ENCODE data around the gene POLR1E.
A peak's percentile ranks its signal among the peaks of the same experiment; 100 is the strongest.
"Not testable (repeated sequence)": the region's sequence is repeated elsewhere in the genome, so short reads cannot be mapped to it uniquely, and the experiment has no call there.

The POLR1E gene

DNA sequence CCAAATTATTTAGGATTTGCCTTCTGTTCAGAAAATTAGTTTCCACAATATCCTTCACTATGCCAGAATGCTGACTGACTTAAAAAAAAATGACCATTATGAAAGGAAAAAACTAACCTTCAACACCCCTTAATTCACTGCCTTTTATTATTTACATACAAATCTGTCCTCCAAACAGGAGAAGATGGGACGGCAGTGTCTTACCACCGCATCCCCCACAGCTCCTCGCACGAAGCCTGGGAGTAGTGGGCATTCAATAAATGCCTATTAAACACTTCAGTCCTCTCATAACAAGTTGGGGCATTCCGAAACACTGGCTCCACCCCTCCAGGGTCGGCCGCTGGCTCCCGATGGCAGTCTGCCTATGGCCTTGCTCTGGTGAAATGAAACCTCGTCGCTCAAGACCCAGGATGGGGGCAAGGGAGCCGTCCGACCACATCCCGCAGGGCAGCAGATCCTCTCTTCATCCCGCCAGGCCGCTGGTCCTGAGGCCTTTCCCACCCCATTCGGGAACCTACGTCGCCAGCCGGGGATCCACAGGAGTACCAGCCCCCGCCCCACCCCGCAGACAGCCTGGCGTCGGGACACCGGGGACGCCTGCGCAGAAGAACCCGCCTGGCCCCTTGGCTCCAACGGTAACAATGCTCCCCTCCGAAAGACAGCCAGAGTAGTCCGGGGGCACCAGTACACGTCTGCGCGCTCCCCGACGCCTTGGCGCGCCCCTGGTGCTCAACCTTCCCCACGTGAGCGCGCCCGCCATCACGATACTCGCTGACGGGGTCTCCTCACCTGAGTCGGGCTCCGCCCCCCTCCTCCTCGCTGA is 21.1 kb upstream of the POLR1E start:
- DNase-seq (ENCODE audit: low read depth): peak; percentile 79

DNA sequence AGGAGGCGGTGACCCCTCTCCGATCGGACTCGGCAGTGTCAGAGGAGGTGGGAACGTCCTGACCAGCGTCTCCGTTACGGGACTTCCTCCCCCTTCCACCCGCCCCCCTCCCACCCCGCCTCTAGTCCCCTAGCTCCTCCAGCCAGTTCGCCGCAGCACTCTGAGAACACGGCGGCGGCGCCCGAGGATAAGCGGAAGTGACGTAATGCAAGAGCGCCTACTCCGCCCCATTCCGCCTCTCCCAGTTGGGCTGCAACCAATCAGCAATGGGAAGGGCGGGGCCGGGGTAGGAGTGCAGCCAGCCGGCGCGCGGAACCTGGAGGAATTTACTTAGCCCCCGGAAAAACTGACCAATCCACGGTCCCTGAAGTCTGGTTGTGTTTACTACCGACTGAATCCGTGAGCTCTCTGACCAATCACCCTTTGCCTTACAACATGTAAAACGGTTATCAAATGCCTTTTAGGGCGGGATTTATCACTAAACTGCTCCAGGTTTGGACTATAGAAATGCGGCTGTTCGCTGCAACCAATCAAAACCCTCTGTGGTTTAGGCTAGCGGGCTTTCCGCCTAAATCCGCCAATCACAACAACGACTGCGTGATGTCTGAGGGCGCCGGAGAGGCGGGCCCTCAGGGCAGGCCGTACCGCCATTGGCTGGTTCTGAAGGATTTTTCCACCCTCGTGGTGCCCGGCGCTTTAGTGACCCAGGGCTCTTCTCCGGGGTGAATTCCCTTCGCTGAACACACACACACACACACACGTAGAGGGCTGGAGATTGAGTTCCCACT is 20.3 kb upstream of the POLR1E start, which contains the start of gene ZBTB5:
Gene ZBTB5, minus strand, starts transcription at position 202 of the 788 bp plus-strand sequence. CDS start 22,899 bp downstream, outside the sequence.
- peak; percentile 99 for DNase-seq (ENCODE audit: low read depth)

DNA sequence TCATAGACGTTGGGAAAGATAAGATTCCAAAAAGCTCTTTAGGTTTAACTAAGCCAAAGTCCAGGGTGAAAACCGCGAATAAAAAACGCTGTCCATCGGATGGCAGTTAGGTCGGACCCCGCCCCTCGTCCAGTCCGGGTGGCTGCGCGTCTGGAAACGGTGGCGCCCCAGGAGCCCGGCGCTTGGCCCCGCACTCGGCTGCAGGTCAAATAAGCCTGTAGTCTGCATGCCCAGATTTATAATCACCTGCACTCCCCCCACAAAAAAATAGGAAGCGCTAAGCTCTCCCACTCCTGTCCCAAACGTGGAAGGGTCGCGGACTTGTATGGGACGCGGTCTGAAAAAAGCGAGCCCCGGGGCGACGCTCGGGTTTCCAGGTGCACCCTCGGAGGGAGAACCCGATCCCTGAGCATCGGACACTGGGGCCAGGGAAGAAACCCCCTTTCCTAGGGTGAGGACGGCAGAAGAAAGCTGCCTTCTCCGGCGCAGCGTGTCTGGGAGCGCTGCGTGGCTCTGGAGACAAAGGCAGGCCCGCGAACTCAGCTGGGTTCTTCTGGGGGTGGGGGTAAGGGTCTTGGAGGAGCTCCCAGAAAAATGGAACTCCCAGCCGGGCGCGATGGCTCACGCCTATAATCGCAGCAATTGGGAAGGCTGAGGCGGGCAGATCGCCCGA is 19.6 kb upstream of the POLR1E start:
- no peak for DNase-seq (ENCODE audit: low read depth)

DNA sequence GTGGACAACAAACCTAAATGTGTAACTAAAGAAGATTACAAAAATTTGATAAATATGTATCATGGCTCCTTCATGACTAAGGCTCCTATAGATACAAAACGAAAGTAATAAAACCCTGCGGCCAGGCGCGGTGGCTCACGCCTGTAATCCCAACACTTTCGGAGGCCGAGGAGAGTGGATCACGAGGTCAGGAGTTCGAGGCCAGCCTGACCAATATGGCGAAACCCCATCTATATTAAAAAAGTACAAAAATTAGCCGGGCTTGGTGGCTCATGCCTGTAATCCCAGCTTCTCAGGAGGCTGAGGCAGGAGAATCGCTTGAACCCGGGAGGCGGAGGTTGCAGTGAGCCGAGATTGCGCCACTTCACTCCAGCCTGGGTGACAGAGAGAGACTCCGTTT is 18.2 kb upstream of the POLR1E start:
- not testable (repeated sequence) for DNase-seq (ENCODE audit: low read depth)

DNA sequence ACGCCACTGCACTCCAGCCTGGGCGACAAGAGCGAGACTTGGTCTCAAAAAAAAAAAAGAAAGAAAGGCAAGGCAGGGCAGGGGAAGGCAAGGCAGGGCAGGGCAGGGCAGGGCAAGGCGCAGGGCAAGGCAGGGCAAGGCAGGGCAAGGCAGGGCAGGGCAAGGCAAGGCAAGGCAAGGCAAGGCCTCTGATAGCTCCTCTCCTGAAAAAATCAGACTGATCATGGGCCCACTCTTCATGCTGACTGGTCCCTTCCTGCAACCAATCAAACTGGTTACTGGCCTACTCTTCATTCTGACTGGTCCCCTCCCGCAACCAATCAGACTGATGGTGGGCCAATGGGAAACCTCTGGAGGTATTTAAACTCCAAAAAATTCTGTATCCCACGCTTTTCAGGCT is 17.1 kb upstream of the POLR1E start:
- no peak for DNase-seq (ENCODE audit: low read depth)

DNA sequence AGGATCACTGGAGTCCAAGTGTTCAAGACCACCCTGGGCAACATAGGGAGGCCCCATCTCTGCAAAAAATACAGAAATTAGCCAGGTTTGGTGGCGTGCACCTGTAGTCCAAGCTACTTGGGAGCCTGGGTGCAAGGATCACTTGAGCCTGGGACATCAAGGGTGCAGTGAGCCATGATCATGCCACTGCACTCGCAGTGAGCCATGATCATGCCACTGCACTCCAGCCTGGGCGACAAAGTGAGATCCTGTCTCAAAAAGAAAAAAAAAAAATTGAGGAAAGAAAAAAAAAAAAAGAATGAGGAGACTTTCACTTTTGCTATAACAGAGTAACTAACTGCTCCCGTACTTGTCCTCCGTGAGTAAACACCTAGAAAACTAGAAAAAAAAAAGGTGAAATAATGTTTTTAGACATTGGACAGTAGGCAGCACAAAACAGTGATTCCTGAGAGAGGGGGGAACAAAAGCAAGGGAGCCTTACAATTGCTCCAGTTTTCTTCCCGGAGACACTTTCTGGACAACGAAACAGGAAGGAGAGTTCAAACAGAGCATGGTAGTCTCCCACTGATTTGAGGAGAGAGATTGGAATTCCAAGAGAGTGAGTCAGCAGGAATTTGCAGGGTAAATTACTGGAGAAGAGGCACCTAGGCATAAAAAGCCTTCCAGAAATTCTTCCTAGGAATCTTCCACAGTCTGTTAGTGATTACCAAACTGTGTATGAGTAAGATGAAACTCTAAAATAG is 13.6 kb upstream of the POLR1E start:
- no peak for DNase-seq (ENCODE audit: low read depth)

DNA sequence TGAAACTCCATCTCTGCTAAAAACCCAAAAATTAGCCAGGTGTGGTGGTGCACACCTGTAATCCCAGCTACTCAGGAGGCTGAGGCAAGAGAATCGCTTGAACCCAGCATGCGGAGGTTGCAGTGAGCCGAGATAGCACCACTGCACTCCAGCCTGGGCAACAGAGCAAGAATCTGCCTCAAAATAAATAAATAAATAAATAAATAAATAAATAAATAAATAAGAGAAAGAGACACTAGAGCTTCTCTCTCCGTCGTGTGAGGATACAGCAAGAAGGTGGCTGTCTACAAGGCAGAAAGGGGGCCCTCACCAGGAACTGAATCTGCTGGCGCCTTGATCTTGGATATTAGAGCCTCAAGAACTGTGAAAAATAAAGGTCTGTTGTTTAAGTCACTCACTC is 11.8 kb upstream of the POLR1E start:
- not testable (repeated sequence) for DNase-seq (ENCODE audit: low read depth)

DNA sequence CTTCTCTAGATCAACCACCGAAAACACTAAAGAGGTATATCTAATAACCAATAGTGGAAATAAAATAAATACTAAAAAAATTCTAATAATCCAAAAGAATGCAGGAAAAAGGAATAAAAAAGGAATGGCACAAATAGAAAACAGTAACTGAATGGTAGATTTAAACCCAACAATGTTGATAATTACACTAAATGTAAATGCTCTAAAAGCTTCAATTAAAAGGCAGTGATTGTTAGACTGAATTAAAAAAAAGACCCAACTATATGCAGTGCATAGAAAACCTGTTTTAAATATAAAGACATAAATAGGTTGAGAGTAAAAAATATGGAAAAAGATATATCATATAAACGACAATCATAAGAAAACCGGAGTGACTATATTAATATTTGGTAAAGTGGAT is 11.3 kb upstream of the POLR1E start:
- no peak for DNase-seq (ENCODE audit: low read depth)

DNA sequence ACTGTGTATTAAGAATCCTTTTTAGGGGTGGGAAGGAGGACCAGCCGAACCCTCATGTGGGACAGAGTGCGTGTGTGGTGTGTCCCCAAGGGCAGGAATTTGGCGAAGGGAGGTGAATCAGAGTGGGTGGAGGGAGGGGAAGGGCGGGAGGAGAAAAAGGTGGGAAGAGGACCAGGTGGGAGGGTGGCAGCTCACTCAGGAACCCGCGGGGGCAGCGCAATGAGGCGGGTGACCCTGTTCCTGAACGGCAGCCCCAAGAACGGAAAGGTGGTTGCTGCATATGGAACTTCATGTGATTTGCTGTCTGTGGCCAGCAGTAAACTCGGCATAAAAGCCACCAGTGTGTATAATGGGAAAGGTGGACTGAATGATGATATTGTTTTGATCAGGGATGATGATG is 8.8 kb upstream of the POLR1E start:
- no peak for DNase-seq (ENCODE audit: low read depth)

DNA sequence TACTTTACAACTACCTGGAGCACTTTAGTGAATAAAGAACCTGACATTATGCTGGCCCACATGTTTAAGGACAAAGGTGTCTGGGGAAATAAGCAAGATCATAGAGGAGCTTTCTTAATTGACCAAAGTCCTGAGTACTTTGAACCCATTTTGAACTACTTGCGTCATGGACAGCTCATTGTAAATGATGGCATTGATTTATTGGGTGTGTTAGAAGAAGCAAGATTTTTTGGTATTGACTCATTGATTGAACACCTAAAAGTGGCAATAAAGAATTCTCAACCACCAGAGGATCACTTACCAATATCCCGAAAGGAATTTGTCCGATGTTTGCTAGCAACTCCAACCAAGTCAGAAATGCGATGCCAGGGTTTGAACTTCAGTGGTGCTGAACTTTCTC is 8.3 kb upstream of the POLR1E start:
- not testable (repeated sequence) for DNase-seq (ENCODE audit: low read depth)

DNA sequence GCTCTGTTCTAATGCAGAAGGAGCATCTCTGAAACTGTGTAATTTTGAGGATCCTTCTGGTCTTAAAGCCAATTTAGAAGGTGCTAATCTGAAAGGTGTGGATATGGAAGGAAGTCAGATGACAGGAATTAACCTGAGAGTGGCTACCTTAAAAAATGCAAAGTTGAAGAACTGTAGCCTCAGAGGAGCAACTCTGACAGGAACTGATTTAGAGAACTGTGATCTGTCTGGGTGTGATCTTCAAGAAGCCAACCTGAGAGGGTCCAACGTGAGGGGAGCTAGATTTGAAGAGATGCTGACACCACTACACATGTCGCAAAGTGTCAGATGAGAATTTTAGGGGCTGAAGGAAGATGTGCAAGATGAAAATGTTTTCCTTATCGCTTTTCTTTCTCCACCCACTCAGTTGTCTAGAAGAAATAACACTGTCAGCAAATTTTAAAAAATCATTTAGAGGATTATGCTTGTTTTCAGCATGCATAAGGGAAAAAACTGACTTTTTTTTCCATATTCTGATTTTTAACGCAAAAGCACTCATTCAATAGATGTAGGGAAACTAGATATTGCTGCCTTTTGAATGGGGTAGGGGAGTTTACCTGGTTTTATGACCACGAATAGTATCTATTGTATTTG is 7.6 kb upstream of the POLR1E start:
- DNase-seq (ENCODE audit: low read depth): not testable (repeated sequence)

DNA sequence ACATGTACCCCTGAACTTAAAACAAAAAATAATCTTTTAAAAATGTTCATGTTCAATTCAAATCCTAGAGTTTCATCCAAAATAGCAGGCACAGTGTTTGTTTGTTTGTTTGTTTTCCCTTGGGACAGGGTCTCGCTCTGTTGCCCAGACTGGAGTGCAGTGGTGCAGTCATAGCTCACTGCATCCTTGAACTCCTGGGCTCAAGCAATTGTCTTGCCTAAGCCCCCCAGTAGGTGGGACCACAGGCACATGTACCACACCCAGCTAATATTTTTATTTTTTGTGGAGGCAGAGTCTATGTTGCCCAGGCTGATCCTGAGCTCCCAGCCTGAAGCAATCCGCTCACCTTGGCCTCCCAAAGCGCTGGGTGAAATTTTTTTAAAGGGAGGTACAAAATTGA is 5.0 kb upstream of the POLR1E start:
- DNase-seq (ENCODE audit: low read depth): no peak

DNA sequence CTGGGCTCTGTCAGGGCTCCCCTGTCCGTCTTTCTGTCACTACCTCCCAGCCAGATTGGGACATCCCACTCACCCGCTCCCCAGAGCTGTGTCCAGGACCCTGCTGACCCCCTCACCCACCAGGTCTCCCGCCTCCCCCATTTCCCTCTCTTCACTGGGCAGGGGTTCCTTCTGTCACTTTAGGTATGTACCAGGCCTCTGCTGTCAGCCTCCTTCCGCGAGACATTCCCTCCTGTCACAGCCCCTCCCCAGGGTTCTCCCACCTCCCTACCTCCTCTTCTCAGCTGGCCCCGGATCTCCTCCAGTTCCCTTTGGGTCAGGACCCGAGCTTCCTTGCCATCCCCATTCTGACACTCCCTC is 488 bp downstream of the POLR1E start:
- no peak for DNase-seq (ENCODE audit: low read depth)

DNA sequence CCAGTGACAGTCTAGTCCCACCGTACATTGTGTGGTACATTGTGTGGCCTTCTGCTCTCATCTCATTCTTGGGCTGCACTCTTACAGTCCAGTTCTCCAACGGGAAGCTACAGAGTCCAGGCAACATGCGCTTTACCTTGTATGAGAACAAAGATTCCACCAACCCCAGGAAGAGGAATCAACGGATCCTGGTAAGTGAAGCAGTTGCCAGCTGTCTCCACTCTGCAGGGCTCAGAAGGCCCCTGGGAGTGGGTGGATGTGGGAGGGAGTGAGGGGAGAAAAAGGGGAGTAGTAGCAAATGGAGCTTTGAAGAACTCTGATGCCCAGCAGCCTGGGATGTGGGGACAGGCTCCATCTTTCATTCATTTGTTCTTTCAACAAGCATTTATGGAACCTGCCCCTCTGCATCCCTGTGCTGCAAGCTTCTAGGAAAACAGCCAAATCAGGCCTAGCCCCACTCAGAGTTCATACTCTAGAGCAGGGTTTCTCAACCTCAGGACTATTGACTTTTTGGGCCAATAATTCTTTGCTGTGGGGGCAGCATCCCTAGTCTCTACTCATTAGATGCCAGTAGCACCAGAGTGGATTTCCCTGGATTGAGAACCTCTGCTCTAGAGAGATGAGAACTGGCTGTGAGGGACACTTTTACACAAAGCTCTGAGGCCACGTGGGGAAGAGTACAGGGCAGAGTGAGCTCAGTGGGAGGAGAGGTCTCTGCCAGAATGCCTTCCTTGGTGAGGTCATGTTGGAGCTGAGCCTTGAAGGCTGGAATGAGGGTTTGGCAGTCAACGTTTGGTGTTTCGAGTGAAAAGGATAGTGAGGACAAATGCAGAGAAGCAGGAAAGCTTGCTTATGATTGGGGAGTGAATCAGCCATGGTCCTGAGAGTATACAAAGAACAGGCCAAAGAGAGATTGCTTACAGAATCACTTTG is 1.1 kb downstream of the POLR1E start:
- DNase-seq (ENCODE audit: low read depth): no peak

DNA sequence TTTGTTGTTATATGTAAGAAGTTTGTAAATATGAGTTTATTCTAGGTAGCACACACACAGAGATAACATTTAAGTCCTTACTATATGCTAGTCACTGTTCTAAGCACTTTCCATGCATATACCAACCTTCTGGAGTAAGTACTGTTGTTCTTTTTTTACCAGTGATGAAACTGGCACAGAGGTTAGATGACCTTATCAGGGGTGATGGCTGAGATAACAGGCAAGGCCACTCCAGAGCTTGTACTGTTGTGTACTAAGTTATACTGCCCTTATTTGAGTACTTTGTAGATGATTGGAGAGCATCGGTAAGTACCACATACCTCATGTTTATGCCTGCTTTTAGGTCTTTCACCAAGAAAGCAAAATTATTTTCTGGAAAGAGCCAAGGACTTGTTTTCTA is 6.2 kb downstream of the POLR1E start:
- no peak for DNase-seq (ENCODE audit: low read depth)

DNA sequence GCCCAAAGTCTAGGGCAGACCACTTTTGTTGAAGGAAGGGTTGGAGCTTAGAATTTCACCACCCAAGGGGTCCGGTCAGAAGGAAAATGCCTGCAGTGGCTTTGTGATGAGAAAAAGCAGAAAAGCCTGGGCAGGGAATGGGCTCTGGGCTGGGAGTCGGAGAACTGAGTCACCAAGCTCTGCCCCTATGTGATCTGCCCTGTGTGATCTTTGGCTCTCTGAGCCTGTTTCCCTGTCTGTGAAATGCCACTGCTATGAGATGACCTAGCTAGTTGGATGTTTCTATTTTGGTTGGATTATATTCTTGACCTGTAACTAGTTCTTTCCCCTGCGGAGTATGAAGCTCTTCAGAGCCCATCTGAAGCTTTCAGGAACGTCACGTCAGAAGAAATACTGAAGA is 9.8 kb downstream of the POLR1E start:
- DNase-seq (ENCODE audit: low read depth): no peak

DNA sequence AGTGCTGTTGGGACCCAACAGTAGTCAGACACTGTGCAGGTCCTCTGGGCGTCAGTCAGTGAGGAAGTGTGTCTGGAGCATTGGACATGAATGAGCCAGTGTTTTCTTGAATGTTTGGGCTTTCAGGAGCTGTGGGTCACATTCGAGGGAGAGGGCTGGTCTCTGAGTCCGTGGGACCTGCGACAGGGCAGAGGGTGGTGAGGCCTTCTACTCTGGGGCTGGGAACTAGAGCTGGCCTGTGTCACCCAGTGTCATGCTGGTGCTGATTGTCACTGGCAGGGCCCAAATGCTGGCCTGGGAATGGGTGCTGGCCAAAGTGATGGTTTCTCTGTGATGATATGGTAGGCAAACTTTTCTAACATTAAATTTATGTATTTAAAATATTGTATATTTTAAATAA is 10.3 kb downstream of the POLR1E start:
- DNase-seq (ENCODE audit: low read depth): no peak

DNA sequence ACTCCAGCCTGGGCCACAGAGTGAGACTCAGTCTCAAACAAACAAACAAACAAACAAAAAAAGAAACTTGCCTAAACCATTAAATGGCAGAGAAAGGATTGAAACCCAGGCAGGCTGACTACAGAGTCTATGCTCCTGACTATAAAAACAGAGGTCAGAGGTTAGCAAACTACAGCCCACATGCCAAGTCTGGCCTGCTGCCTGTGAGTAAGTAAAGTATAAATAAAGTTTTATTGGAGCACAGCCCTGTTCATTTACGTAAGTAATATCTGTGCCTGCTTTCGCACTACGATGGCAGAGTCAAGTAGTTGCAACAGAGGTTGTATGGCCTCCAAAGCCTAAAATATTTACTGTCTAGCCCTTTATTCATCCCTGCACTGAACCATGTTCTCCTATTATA is 11.6 kb downstream of the POLR1E start:
- no peak for DNase-seq (ENCODE audit: low read depth)

DNA sequence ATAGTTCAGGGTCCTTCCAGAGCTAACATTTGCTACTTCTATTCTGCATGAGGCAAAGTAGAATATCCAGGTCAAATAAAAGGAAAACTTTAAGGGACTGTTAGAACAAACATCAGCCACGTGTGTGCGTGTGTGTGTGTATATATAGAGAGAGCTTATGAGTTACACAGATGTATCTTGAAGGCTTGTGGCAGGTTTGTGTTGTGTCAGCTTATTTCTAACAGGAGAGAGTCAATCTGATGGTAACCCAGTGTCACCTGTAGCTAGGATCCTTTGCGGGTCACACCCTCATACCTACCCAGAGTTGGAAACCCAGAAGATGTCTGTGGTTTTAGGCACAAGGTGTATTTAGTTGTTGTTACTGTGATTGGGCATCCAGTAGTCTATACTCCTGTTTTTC is 12.7 kb downstream of the POLR1E start:
- no peak for DNase-seq (ENCODE audit: low read depth)

DNA sequence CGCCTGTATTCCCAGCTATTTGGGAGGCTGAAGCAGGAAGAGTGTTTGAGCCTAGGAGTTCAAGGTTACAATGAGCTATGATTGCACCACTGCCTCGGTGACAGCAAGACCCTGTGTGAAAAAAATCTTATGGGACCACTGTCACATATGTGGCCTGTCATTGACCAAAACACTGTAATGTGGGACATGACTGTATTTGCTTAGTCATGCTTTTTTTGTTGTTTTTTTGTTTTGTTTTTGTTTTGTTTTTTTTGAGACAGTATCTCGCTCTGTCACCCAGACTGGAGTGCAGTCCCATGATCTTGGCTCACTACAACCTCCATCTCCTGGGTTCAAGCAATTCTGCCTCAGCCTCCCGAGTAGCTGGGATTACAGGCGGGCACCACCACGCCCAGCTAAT is 13.5 kb downstream of the POLR1E start:
- DNase-seq (ENCODE audit: low read depth): no peak
